Subcutaneous abdominal adipose tissue (tissue), 5 donors: ENCODE data around the gene ARMC5.
"Not testable (repeated sequence)": the region's sequence is repeated elsewhere in the genome, so short reads cannot be mapped to it uniquely, and the experiment has no call there.

Source experiments
- H3K27ac ChIP-seq: one replicate; pipeline ENCODE4 v1.7.0; 2013; ENCODE audit warnings: low read depth, mild to moderate bottlenecking, inconsistent platforms, low read length, moderate library complexity
- H3K27me3 ChIP-seq, 5 donors: one replicate each; pipeline ENCODE4 v1.7.0; 2013; ENCODE audit warnings: low read length in 5 of 5, inconsistent platforms in 1 of 5; ENCODE audit not compliant: control insufficient read depth in 5 of 5, insufficient read depth in 4 of 5
- H3K36me3 ChIP-seq, 5 donors: one replicate each; pipeline ENCODE4 v1.7.0; 2013; ENCODE audit warnings: low read length in 5 of 5; ENCODE audit not compliant: control insufficient read depth in 5 of 5, insufficient read depth in 5 of 5
- H3K4me1 ChIP-seq, 5 donors: one replicate each; pipeline ENCODE4 v1.7.0; 2013; ENCODE audit warnings: low read length in 5 of 5, mild to moderate bottlenecking in 3 of 5, moderate library complexity in 1 of 5; ENCODE audit not compliant: control insufficient read depth in 5 of 5, insufficient read depth in 5 of 5
- H3K4me3 ChIP-seq, 5 donors: one replicate each; pipeline ENCODE4 v1.7.0; 2013; ENCODE audit warnings: low read length in 5 of 5, low read depth in 1 of 5
- H3K9ac ChIP-seq, 5 donors: one replicate each; pipeline ENCODE4 v1.7.0; 2013; ENCODE audit warnings: low read length in 5 of 5, mild to moderate bottlenecking in 4 of 5, moderate library complexity in 3 of 5
- H3K9me3 ChIP-seq, 5 donors: one replicate each; pipeline ENCODE4 v1.7.0; 2013; ENCODE audit warnings: low read length in 5 of 5; ENCODE audit not compliant: control insufficient read depth in 5 of 5
- donor health status: healthy.
- donor health status: healthy.
- donor health status: healthy.
- donor health status: healthy.
- donor health status: healthy.

Gene ARMC5, protein sequence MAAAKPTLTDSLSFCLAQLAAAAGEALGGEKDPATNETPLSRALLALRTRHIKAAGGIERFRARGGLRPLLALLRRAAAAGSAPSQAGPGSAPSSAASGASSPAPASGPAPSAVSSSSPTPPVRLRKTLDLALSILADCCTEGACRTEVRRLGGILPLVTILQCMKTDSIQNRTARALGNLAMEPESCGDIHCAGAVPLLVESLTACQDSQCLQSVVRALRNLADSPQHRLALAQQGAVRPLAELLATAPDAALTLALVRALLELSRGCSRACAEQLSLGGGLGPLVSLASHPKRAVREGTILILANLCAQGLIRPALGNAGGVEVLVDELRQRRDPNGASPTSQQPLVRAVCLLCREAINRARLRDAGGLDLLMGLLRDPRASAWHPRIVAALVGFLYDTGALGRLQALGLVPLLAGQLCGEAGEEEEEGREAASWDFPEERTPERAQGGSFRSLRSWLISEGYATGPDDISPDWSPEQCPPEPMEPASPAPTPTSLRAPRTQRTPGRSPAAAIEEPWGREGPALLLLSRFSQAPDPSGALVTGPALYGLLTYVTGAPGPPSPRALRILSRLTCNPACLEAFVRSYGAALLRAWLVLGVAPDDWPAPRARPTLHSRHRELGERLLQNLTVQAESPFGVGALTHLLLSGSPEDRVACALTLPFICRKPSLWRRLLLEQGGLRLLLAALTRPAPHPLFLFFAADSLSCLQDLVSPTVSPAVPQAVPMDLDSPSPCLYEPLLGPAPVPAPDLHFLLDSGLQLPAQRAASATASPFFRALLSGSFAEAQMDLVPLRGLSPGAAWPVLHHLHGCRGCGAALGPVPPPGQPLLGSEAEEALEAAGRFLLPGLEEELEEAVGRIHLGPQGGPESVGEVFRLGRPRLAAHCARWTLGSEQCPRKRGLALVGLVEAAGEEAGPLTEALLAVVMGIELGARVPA

DNA sequence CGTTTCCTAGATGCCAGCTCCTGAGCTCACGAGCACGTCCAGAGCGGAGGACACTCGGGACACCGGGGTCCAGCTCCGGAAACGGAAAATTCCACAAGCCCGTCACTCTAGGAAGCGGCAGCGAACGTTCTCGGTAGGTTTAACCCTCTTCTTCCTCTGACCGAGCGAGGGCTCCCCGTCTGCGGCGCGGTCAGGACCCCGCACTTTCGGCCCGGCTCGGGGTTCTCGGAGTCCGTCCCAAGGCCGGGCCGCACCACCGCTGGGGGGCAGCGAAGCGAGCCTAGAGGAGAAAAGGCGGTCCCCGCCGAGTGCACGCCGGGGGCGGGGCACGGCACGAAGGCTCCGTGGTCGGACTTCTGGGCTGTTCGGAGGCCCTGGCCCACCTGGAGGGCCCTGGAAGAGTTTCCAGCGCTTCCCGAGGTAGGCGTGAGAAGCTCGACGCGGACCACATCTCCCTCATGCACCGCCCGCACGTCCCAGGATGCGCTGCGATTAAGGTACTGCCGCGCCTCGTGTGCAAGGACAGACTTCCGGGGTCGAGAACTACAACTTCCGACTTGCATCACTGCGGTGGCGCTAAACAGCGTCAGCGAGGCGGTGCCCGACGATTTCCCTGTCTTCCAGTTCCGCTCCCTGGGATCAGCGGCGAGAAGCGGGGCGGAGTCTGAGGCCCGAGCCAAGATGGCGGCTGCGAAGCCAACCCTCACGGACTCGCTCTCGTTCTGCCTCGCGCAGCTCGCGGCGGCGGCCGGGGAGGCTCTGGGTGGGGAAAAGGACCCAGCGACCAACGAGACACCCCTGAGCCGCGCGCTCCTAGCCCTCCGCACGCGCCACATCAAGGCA, at the start of gene ARMC5:
TSS of gene ARMC5 (plus strand) at position 658 of the 843 bp plus-strand sequence. CDS start at position 682, 24 bp downstream.
- Histone ChIP-seq H3K36me3 (peaks cover 0 to 27% (median 21%) of the 10 kb centered on the region in 5 donors), H3K27ac (peak within 1 kb of the TSS; percentile 98), H3K9me3 (no peaks in the 10 kb centered on the region), H3K9ac (peak within 1 kb of the TSS; percentile 73 to 96 (median 95)), H3K4me1 (peaks cover 13 to 56% (median 44%) of the 10 kb centered on the region in 5 donors), H3K4me3 (peak within 1 kb of the TSS; percentile 63 to 96 (median 88)), H3K27me3 (no peaks in the 10 kb centered on the region)

DNA sequence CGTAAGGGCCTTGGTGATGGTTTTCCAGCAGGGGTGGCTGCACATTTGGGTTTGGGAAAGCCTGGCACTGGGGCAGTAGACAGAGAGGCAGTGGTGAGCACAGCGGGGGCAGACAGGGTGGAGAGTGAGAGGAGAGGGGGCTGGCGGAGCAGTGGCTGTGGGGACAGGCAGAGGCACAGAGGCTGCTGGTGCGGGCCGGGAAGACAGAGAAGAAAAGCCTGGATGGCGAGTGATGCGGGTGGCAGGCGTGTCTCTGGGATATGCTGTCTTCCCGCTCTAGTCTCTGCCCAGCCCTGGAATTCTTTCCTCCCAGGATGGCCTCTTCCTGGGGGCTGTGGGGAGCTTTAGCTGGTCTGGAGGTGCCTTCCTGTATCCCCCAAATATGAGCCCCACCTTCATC, 49.2 kb upstream of the ARMC5 start:
- Histone ChIP-seq H3K9ac (no peak overlapping the region), H3K4me3 (no peak overlapping the region), H3K4me1 (no peaks in the 10 kb centered on the region), H3K27me3 (peaks cover 0 to 12% (median 4%) of the 10 kb centered on the region in 5 donors), H3K27ac (no peak overlapping the region), H3K36me3 (no peaks in the 10 kb centered on the region), H3K9me3 (no peaks in the 10 kb centered on the region)

DNA sequence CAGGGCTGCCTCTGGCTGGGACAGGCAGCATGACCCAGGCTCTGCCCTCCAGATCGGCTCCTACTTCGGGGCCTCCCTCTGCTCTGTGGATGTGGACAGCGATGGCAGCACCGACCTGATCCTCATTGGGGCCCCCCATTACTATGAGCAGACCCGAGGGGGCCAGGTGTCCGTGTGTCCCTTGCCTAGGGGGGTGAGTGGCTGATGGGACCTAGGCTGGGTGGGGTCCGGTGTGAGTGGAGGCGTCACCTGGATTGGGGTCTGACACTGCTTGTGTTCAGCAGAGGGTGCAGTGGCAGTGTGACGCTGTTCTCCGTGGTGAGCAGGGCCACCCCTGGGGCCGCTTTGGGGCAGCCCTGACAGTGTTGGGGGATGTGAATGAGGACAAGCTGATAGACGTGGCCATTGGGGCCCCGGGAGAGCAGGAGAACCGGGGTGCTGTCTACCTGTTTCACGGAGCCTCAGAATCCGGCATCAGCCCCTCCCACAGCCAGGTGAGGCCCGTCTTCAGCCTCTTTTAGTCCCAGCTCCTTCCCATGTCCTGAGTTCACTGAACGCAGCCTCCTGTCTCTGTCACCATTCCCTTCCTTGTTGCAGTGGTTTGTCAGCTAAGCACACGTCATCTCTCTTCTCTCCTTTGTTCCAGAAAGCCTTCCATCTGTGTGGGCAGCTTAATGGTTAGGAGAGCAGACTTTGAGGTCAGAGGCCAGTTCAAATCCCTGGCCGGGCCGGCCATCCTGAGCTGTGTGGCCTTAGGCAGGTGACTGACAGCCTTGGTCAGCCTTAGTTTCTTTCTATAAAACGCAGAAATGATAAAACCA, 48.1 kb upstream of the ARMC5 start:
- peaks cover 0 to 12% (median 4%) of the 10 kb centered on the region in 5 donors for H3K27me3 ChIP-seq
- no peaks in the 10 kb centered on the region for H3K4me1 ChIP-seq
- H3K9me3 ChIP-seq: no peaks in the 10 kb centered on the region
- H3K9ac ChIP-seq: no peak overlapping the region
- no peak overlapping the region for H3K27ac ChIP-seq
- H3K36me3 ChIP-seq: no peaks in the 10 kb centered on the region
- no peak overlapping the region for H3K4me3 ChIP-seq

DNA sequence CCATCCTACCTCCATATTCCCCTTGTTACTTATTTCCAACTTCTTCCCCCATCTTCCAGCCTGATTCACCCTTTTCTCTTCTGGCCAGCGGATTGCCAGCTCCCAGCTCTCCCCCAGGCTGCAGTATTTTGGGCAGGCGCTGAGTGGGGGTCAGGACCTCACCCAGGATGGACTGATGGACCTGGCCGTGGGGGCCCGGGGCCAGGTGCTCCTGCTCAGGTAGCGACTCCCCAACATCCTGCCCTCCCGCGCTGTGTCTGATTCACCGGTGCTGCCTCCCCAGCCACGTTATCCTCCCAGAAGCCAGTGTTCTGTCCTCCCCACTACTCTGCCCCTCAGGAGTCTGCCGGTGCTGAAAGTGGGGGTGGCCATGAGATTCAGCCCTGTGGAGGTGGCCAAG, 46.6 kb upstream of the ARMC5 start:
- no peaks in the 10 kb centered on the region for H3K9me3 ChIP-seq
- H3K36me3 ChIP-seq: no peaks in the 10 kb centered on the region
- no peak overlapping the region for H3K4me3 ChIP-seq
- no peaks in the 10 kb centered on the region for H3K4me1 ChIP-seq
- no peak overlapping the region for H3K9ac ChIP-seq
- H3K27me3 ChIP-seq: peaks cover 0 to 12% (median 0%) of the 10 kb centered on the region in 5 donors
- no peak overlapping the region for H3K27ac ChIP-seq

DNA sequence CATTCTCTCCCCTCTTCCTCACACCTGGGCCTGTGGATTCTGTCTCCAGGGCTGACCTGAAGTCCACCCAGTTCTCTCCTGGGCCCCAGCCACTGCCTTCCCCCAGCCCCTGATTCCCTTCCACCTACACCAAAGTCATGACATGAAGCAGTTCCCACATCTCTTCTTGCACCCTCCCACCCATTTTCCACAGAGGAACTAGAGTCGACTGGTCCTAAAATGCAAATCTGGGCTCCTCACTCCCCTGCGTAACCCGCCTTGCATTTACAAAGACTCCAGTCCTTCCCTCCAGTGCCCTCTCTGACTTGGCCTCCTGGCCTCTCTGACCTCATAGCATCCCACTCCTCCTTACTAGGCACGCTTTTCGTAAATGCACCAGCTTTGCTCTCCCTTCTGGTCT, 45.9 kb upstream of the ARMC5 start:
- no peaks in the 10 kb centered on the region for H3K4me1 ChIP-seq
- peaks cover 0 to 12% (median 2%) of the 10 kb centered on the region in 5 donors for H3K27me3 ChIP-seq
- no peak overlapping the region for H3K27ac ChIP-seq
- no peak overlapping the region for H3K4me3 ChIP-seq
- H3K9ac ChIP-seq: no peak overlapping the region
- no peaks in the 10 kb centered on the region for H3K9me3 ChIP-seq
- H3K36me3 ChIP-seq: no peaks in the 10 kb centered on the region

DNA sequence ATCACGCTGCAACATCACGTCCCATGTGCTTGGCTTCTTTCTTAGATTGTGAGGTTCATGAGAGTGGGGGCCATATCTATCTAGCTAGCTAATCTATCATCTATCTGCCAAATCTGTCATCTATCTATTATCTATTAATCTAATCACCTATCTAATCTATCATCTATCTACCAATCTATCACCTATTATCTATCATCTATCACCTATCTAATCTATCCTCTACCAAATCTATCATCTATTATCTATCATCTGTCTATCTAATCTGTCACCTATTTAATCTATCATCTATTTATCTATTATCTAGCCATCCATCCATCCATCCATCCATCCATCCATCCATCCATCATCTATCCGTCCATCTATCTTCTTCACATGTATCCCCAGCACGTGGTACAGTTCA, 45.4 kb upstream of the ARMC5 start:
- Histone ChIP-seq H3K36me3 (no peaks in the 10 kb centered on the region), H3K9ac (no peak overlapping the region), H3K27me3 (peaks cover 0 to 12% (median 2%) of the 10 kb centered on the region in 5 donors), H3K27ac (no peak overlapping the region), H3K4me3 (no peak overlapping the region), H3K4me1 (no peaks in the 10 kb centered on the region), H3K9me3 (no peaks in the 10 kb centered on the region)

DNA sequence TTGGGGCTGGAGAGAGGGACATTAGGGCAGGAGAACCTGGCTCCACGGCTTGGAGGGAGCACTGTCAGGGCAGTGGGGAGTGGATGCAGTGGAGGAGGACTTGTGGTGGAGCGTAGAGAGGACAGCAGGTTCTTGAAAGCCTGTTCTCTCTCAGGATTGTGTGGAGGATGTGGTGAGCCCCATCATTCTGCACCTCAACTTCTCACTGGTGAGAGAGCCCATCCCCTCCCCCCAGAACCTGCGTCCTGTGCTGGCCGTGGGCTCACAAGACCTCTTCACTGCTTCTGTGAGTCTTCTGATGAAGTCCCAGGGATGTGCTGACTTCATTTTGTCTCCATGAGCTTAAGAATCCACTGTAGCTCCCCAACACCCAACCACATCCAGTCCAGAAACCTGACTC, 44.6 kb upstream of the ARMC5 start:
- Histone ChIP-seq H3K4me3 (no peak overlapping the region), H3K27ac (no peak overlapping the region), H3K27me3 (peaks cover 0 to 12% (median 2%) of the 10 kb centered on the region in 5 donors), H3K4me1 (no peaks in the 10 kb centered on the region), H3K36me3 (no peaks in the 10 kb centered on the region), H3K9me3 (no peaks in the 10 kb centered on the region), H3K9ac (no peak overlapping the region)

DNA sequence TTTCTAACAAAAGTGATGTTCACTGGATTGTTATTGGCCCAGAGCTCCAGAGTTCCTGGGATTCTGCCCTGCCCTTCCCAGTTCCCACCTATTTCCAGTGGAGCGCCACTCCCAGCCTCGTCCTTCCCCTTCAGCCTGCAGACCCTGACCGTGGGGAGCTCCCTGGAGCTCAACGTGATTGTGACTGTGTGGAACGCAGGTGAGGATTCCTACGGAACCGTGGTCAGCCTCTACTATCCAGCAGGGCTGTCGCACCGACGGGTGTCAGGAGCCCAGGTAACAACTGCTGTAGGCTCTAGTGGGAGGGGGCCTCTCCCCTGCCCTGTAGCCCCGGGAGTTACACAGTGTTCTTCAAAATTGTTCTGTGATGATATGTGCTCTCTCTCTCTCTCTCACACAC, 42.9 kb upstream of the ARMC5 start:
- Histone ChIP-seq H3K27ac (no peak overlapping the region), H3K27me3 (peaks cover 0 to 9% (median 2%) of the 10 kb centered on the region in 5 donors), H3K36me3 (no peaks in the 10 kb centered on the region), H3K4me1 (no peaks in the 10 kb centered on the region), H3K9me3 (no peaks in the 10 kb centered on the region), H3K9ac (no peak overlapping the region), H3K4me3 (no peak overlapping the region)

DNA sequence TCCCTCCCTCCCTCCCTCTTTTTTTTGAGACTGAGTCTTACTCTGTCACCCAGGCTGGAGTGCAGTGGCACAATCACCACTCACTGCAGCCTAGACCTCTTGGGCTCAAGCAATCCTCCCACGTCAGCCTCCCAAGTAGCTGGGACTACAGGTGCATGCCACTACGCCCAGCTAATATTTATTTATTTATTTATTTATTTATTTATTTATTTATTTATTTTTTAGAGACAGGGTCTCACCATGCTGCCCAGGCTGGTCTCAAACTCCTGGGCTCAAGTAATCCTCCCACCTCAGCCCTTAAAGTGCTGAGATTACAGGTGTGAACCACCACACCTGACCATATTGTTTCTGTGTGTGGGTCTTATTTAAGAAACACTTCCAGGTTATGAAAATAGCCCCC, 42.3 kb upstream of the ARMC5 start:
- H3K4me1 ChIP-seq, H3K9me3 ChIP-seq, H3K4me3 ChIP-seq, H3K36me3 ChIP-seq, H3K27ac ChIP-seq, H3K27me3 ChIP-seq, H3K9ac ChIP-seq: not testable (repeated sequence)
